ENCODE data around the gene ECT2L.
A peak's percentile ranks its signal among the peaks of the same experiment; 100 is the strongest.
"Not testable (repeated sequence)": the region's sequence is repeated elsewhere in the genome, so short reads cannot be mapped to it uniquely, and the experiment has no call there.

Gene ECT2L

GRCh38 chr6:138931660-138932059 lies 135.8 kb downstream of the ECT2L start:
- DNase-seq (ENCODE audit: low spot score) = no peak

GRCh38 chr6:138936873-138937272 lies 141.0 kb downstream of the ECT2L start:
- DNase-seq (ENCODE audit: low spot score) = not testable (repeated sequence)

- DNase-seq (ENCODE audit: low spot score) = no peak
These were observed 147.3 kb downstream of the ECT2L start for GRCh38 chr6:138943089-138943625.

- DNase-seq (ENCODE audit: low spot score) = no peak
These were observed 148.5 kb downstream of the ECT2L start for GRCh38 chr6:138944412-138944811.

GRCh38 chr6:138945354-138945753 lies 149.5 kb downstream of the ECT2L start:
- peak; percentile 34 for DNase-seq (ENCODE audit: low spot score)

GRCh38 chr6:138948004-138948403 lies 152.1 kb downstream of the ECT2L start:
- no peak for DNase-seq (ENCODE audit: low spot score)

- DNase-seq (ENCODE audit: low spot score) = no peak
These were observed 152.8 kb downstream of the ECT2L start for GRCh38 chr6:138948546-138949179.

GRCh38 chr6:138953451-138953850 lies 157.6 kb downstream of the ECT2L start:
- no peak for DNase-seq (ENCODE audit: low spot score)

Data from D341Med (cell line).